Measurements from ENCODE around the gene SLC12A2. TPM values are rescaled to one million over a fixed set of nuclear protein-coding genes. Genes with fewer than 3 reads are reported as not detected.

Gene SLC12A2
- polyA plus RNA-seq, 3 donors from 2014 or later, result 2.9 to 7.0 (median 5.0) TPM

DNA sequence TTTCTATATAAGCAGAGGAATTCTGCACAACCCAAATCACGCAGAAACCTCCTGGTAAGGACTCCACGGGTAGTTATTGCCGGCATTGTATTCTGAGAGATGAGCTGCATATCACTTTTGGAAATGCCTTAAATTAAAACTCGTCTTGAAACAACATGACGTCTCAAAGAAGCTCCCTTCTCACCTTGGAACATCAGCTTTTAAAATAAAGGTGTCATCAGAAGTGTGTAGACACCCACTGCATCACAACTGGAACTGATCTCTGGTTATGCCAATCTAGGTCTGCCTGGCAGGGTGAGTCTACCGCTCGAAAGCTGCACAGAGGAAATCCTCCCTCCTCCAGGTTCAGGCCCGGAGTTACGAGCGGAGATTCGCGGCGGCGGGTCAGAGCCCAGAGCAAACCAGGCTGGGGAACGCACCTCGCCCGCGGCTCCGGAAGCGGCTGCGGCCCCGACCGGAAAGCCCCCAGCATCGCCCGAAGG is 974 bp upstream of the SLC12A2 start:
- Mint-ChIP-seq H3K4me1 (peaks cover 41 to 60% of the 10 kb centered on the region in 2 donors), H3K36me3 (no peaks in the 10 kb centered on the region)

DNA sequence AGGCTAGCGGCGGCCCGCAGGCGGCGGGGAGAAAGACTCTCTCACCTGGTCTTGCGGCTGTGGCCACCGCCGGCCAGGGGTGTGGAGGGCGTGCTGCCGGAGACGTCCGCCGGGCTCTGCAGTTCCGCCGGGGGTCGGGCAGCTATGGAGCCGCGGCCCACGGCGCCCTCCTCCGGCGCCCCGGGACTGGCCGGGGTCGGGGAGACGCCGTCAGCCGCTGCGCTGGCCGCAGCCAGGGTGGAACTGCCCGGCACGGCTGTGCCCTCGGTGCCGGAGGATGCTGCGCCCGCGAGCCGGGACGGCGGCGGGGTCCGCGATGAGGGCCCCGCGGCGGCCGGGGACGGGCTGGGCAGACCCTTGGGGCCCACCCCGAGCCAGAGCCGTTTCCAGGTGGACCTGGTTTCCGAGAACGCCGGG is 253 bp downstream of the SLC12A2 start:
- DNase-seq, result no peak
- Mint-ChIP-seq H3K4me1 (peaks cover 41 to 62% of the 10 kb centered on the region in 2 donors), H3K36me3 (peaks cover 0 to 4% (median 0%) of the 10 kb centered on the region in 3 donors), H3K27me3 (ENCODE audit: low read depth in 3 of 3) (peaks cover 11 to 15% (median 13%) of the 10 kb centered on the region in 3 donors), H3K9me3 (no peaks in the 10 kb centered on the region), H3K4me3 (peak overlapping the region in 2 of 5 donors; percentile 12 to 40), H3K27ac (no peak overlapping the region)

More for the DNA sequence above, 974 bp upstream of the SLC12A2 start:
- peak overlapping the region; percentile 94 to 99 (median 96) for H3K27ac Mint-ChIP-seq
- peak overlapping the region; percentile 89 to 95 (median 92) for H3K4me3 Mint-ChIP-seq
- peak in 1 of 3 donors; percentile 97 for DNase-seq
- H3K27me3 Mint-ChIP-seq (ENCODE audit: low read depth in 3 of 3), result peaks cover 9 to 15% (median 13%) of the 10 kb centered on the region in 3 donors
- H3K9me3 Mint-ChIP-seq, result no peaks in the 10 kb centered on the region

DNA sequence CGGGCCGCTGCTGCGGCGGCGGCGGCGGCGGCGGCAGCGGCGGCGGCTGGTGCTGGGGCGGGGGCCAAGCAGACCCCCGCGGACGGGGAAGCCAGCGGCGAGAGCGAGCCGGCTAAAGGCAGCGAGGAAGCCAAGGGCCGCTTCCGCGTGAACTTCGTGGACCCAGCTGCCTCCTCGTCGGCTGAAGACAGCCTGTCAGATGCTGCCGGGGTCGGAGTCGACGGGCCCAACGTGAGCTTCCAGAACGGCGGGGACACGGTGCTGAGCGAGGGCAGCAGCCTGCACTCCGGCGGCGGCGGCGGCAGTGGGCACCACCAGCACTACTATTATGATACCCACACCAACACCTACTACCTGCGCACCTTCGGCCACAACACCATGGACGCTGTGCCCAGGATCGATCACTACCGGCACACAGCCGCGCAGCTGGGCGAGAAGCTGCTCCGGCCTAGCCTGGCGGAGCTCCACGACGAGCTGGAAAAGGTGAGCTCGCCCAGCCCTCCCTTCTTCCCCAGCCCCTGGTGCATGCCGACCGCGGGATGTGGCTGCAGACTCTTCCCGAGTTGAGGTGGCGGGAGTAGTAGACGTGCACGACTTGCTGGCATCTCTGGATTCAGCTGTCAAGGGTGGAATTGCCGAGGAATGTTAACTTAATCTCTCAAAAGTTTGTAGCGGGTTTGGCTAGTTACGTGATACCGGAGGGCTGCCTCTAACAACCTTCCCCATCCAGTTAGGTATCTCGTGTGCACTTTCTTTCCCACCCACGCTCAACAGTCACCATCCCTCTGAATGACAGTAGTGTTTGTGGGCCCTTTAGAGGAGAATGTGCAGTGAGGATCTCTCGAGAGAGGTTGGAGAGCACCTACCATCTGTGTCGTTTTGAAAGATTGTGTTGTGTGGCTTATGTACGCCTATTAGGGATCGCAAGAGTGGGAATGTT is 932 bp downstream of the SLC12A2 start:
- peaks cover 38 to 62% of the 10 kb centered on the region in 2 donors for H3K4me1 Mint-ChIP-seq
- no peaks in the 10 kb centered on the region for H3K9me3 Mint-ChIP-seq
- H3K27me3 Mint-ChIP-seq (ENCODE audit: low read depth in 3 of 3), result peaks cover 11 to 15% (median 13%) of the 10 kb centered on the region in 3 donors
- H3K27ac Mint-ChIP-seq, result peak overlapping the region; percentile 70 to 92 (median 78)
- peak overlapping the region; percentile 88 to 94 (median 90) for H3K4me3 Mint-ChIP-seq
- H3K36me3 Mint-ChIP-seq, result peaks cover 0 to 4% (median 0%) of the 10 kb centered on the region in 3 donors
- DNase-seq, result peak; percentile 39 to 52 (median 51)

DNA sequence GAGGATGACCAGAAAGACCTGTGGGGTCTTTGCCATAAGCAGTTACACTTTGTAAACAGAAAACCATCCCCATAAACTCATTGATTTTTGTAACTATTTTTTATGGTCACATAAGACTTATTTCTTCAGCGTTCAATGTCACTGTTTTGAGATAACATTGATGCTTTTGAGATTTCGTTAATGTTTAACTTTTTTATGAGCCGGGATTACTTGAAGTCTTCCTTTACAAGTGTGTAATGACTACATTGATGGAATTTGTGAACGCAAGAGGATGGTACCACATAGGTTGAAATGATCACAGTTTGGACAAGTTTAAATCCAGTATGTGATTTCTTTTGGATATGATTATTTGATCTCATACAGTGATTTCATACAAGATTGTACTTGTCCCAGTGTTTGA is 1.8 kb downstream of the SLC12A2 start:
- no peak for DNase-seq
- H3K4me3 Mint-ChIP-seq, result peak overlapping the region; percentile 88 to 94 (median 90)
- H3K36me3 Mint-ChIP-seq, result peaks cover 0 to 4% (median 0%) of the 10 kb centered on the region in 3 donors
- peaks cover 37 to 56% of the 10 kb centered on the region in 2 donors for H3K4me1 Mint-ChIP-seq
- H3K27ac Mint-ChIP-seq, result no peak overlapping the region
- H3K27me3 Mint-ChIP-seq (ENCODE audit: low read depth in 3 of 3), result peaks cover 11 to 15% (median 13%) of the 10 kb centered on the region in 3 donors
- H3K9me3 Mint-ChIP-seq, result no peaks in the 10 kb centered on the region

DNA sequence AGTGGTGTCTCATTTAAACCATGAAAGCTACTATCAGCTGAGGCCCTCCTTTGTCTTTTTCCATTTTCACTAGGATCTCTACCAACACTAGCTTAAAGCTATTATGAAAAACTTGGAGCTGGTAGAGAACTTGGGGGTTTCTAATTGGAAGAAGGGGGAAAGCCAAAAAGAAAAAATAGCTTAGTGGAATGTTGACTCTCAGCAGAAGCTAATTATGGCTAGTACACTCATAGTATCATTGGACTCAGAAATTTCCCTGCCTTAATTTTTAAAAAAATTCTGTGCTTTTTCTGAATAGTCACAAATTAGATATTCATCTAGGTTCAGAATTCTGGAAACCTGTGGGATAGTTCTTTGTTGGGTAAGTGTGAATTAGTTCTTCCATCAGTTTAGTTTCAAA is 8.0 kb downstream of the SLC12A2 start:
- no peak overlapping the region for H3K27ac Mint-ChIP-seq
- peaks cover 0 to 17% (median 6%) of the 10 kb centered on the region in 3 donors for H3K36me3 Mint-ChIP-seq
- peaks cover 0 to 2% (median 0%) of the 10 kb centered on the region in 3 donors for H3K27me3 Mint-ChIP-seq (ENCODE audit: low read depth in 3 of 3)
- no peak for DNase-seq
- H3K4me1 Mint-ChIP-seq, result peaks cover 2 to 26% of the 10 kb centered on the region in 2 donors
- H3K9me3 Mint-ChIP-seq, result peaks cover 0 to 3% (median 1%) of the 10 kb centered on the region in 6 donors
- no peak overlapping the region for H3K4me3 Mint-ChIP-seq

DNA sequence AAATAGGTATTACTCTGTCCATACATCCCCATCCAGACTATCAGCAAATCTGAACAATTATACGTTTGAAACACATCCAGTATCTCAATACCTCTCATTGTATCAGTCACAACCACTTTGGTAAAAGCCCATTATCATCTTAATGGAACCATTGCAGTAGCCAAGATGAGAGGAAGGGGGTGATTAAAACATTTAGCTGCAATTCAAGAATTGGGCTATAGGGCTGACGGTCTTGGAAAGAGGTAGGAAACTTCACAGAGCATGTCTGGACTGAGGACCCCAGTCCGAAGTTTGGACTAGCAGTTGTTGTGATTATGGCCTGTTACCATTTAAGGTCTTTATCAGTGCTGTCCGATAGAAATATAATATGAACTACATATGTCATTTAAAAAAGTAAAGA is 8.6 kb downstream of the SLC12A2 start:
- DNase-seq, result no peak
- H3K4me3 Mint-ChIP-seq, result no peak overlapping the region
- H3K27ac Mint-ChIP-seq, result no peak overlapping the region
- H3K36me3 Mint-ChIP-seq, result peaks cover 0 to 21% (median 8%) of the 10 kb centered on the region in 3 donors
- peaks cover 0 to 2% (median 0%) of the 10 kb centered on the region in 3 donors for H3K27me3 Mint-ChIP-seq (ENCODE audit: low read depth in 3 of 3)
- H3K9me3 Mint-ChIP-seq, result peaks cover 0 to 7% (median 4%) of the 10 kb centered on the region in 6 donors
- peaks cover 2 to 21% of the 10 kb centered on the region in 2 donors for H3K4me1 Mint-ChIP-seq

DNA sequence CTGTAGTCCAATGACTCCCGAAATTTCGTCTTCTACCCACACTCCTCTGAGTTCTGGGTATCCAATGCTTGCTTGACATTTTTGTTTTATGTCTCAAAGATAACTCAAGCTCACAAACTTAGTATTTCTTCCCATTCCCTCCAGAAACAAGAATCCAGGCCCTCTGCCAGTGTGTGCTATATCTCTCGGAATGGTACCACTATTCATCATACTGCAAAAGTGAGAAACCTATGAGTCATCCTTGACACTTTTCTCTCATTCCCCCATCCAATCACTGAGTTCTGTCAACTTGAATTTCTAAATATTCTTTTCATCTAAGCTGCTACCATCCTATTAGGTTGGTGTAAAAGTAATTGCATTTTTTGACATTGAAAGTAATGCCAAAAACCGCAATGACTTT is 9.8 kb downstream of the SLC12A2 start:
- H3K9me3 Mint-ChIP-seq, result peaks cover 9 to 19% (median 15%) of the 10 kb centered on the region in 6 donors
- peaks cover 9 to 21% (median 19%) of the 10 kb centered on the region in 3 donors for H3K36me3 Mint-ChIP-seq
- no peaks in the 10 kb centered on the region for H3K27me3 Mint-ChIP-seq (ENCODE audit: low read depth in 3 of 3)
- H3K4me1 Mint-ChIP-seq, result peaks cover 2 to 15% of the 10 kb centered on the region in 2 donors
- H3K27ac Mint-ChIP-seq, result peak overlapping the region in 1 of 6 donors; percentile 66
- no peak for DNase-seq
- no peak overlapping the region for H3K4me3 Mint-ChIP-seq

DNA sequence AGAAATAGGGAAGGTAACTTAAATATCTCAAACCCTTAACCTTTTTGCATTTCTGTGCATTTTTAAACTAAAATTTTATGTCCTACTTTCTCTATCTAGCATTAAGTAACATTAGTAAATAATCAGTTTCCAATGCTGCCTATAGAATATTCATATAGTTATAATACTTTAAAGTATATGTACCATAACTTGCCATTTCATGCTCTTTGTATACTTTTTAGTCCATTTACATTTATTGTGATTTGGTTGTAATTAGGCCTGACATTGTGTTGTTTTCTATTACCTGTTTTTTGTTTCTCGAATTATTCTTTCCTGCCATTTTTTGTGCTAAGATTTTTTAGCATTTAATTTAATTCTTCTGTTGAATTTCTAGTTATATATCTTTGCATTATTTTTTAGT is 13.7 kb downstream of the SLC12A2 start:
- no peak overlapping the region for H3K4me3 Mint-ChIP-seq
- peaks cover 15 to 26% (median 25%) of the 10 kb centered on the region in 3 donors for H3K36me3 Mint-ChIP-seq
- peaks cover 11 to 26% (median 21%) of the 10 kb centered on the region in 6 donors for H3K9me3 Mint-ChIP-seq
- peaks cover 3 to 31% of the 10 kb centered on the region in 2 donors for H3K4me1 Mint-ChIP-seq
- peaks cover 0 to 2% (median 0%) of the 10 kb centered on the region in 3 donors for H3K27me3 Mint-ChIP-seq (ENCODE audit: low read depth in 3 of 3)
- DNase-seq, result no peak
- no peak overlapping the region for H3K27ac Mint-ChIP-seq

DNA sequence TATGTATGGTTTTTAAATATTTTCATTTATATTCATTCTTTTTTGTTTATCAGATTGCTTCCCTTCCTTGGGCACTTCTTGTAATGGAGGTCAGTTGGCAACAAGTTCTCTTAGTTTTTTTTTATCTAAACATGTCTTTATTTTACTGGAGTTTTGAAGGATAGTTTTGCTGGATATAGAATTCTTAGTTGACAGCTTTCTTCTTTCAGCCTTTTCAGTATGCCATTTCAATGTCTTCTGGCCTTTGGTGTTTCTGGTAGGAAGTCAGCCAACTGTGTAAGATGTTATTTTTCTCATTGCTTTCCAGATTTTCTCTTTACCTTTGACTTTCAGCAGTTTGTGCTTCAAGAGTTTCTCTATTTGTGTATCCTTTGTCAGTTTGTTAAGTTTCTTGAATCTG is 14.2 kb downstream of the SLC12A2 start:
- no peak overlapping the region for H3K4me3 Mint-ChIP-seq
- H3K27me3 Mint-ChIP-seq (ENCODE audit: low read depth in 3 of 3), result peaks cover 0 to 4% (median 0%) of the 10 kb centered on the region in 3 donors
- DNase-seq, result no peak
- peaks cover 15 to 26% (median 25%) of the 10 kb centered on the region in 3 donors for H3K36me3 Mint-ChIP-seq
- H3K27ac Mint-ChIP-seq, result no peak overlapping the region
- H3K9me3 Mint-ChIP-seq, result peaks cover 11 to 26% (median 21%) of the 10 kb centered on the region in 6 donors
- peaks cover 3 to 33% of the 10 kb centered on the region in 2 donors for H3K4me1 Mint-ChIP-seq

DNA sequence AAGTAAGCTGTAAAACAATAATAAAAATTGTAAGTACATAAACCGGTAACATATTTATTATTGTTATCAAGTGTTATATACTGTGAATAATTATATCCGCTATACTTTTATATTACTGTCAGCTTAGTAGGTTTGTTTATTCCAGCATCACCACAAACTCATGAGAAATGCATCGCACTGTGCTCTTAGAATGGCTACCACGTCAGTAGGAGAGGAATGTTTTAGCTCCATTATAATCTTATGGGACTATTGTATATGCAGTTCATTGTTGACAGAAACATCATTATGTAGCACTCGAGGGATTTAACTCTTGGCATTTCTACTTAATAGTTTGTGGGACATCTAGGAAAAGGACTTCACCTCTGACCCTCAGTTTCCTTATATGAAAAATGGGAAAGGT is 16.4 kb downstream of the SLC12A2 start:
- H3K4me3 Mint-ChIP-seq, result no peak overlapping the region
- DNase-seq, result no peak
- no peak overlapping the region for H3K27ac Mint-ChIP-seq
- peaks cover 11 to 26% (median 21%) of the 10 kb centered on the region in 6 donors for H3K9me3 Mint-ChIP-seq
- H3K36me3 Mint-ChIP-seq, result peaks cover 18 to 21% (median 19%) of the 10 kb centered on the region in 3 donors
- H3K4me1 Mint-ChIP-seq, result peaks cover 3 to 30% of the 10 kb centered on the region in 2 donors
- H3K27me3 Mint-ChIP-seq (ENCODE audit: low read depth in 3 of 3), result peaks cover 0 to 6% (median 0%) of the 10 kb centered on the region in 3 donors

DNA sequence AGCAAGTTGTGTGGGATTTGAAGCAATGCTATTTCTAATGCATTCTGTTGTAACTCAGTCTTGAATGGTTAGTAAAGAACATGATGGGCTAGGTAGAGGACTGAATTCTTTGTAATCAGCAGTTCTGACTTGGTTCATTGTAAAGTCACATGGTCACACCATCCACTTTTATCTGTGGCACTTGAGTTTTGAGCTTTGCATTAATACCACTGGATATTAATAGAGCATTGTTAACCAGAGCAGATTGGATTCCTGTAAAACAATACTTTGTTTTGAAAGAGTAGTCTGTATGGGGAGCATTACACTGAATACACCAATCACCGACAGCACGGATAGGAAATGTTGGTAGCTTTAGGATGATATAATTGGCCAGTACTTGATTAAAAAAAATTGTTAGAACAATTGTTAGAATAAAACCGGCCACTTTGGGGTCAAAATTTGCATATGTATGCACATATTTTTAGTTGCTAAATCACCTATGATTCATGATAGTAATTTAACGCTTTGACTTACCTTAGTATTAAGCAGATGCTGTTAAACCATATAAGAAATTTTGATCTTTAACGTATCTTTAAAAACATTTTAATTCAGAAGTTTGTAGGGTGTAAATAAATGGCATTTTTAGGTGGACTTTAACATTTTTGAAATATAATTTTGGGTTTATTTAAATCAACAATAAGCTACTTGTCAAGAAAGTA is 17.4 kb downstream of the SLC12A2 start:
- Mint-ChIP-seq H3K27ac (peak overlapping the region in 1 of 6 donors; percentile 19), H3K27me3 (ENCODE audit: low read depth in 3 of 3) (peaks cover 0 to 6% (median 0%) of the 10 kb centered on the region in 3 donors)

DNA sequence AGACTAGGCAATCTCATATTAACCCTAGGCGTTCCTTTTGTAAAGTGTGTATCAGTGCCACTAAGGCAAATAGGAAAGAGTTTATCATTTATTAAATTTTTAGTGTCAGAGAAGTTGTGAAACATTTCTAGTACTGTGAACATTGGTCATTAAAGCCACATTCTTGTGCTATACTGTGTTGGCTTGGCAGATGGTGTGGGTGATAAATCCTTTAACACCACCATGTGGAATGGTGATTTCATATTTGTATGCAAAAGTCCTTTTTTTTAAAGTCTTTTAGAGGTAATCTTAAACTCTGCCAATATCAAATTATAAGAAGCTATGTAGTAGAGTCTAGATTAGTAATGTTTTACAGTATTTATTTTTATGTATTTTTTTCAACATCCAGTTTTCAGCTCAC is 18.1 kb downstream of the SLC12A2 start:
- peaks cover 11 to 23% (median 19%) of the 10 kb centered on the region in 6 donors for H3K9me3 Mint-ChIP-seq
- H3K27ac Mint-ChIP-seq, result peak overlapping the region in 1 of 6 donors; percentile 11
- no peak overlapping the region for H3K4me3 Mint-ChIP-seq
- peak in 2 of 3 donors; percentile 11 to 19 for DNase-seq
- peaks cover 3 to 30% of the 10 kb centered on the region in 2 donors for H3K4me1 Mint-ChIP-seq
- peaks cover 15 to 19% (median 18%) of the 10 kb centered on the region in 3 donors for H3K36me3 Mint-ChIP-seq
- peaks cover 0 to 6% (median 0%) of the 10 kb centered on the region in 3 donors for H3K27me3 Mint-ChIP-seq (ENCODE audit: low read depth in 3 of 3)

More for the DNA sequence above, 17.4 kb downstream of the SLC12A2 start:
- Mint-ChIP-seq H3K36me3 (peaks cover 17 to 21% (median 18%) of the 10 kb centered on the region in 3 donors), H3K4me1 (peaks cover 3 to 30% of the 10 kb centered on the region in 2 donors), H3K4me3 (no peak overlapping the region), H3K9me3 (peaks cover 11 to 26% (median 21%) of the 10 kb centered on the region in 6 donors)
- DNase-seq, result no peak

DNA sequence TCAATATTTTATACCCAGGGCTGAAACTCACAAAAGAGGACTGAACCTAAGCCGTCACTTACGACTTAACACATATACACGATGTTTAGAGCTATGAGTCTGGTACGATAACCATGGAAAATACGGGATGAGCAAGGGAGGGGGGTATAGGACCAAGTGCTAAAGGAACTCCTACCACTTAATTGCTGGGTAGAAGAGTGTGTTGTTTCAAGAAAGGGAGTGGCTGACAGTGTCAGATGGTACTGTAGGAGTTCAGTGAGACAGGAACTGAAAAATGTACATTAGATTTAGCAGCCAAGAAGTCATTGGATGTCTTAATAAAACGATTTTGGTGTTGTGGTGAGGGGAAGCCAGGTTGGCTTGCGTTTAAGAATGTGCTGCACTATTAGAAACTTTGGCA is 21.6 kb downstream of the SLC12A2 start:
- H3K4me1 Mint-ChIP-seq, result peaks cover 6 to 30% of the 10 kb centered on the region in 2 donors
- H3K4me3 Mint-ChIP-seq, result no peak overlapping the region
- H3K27ac Mint-ChIP-seq, result no peak overlapping the region
- H3K27me3 Mint-ChIP-seq (ENCODE audit: low read depth in 3 of 3), result peaks cover 0 to 4% (median 1%) of the 10 kb centered on the region in 3 donors
- DNase-seq, result no peak
- H3K36me3 Mint-ChIP-seq, result peaks cover 0 to 4% (median 3%) of the 10 kb centered on the region in 3 donors
- no peaks in the 10 kb centered on the region for H3K9me3 Mint-ChIP-seq
